Activated CD8-positive, alpha-beta memory T cell treated with anti-CD3 and anti-CD28 coated beads, Interleukin-2, amount 10 ng/mL, durations not matched to agents 7 days and 5 days (primary cell): ENCODE measurements around the gene TRAIP. TPM values are rescaled to one million over a fixed set of nuclear protein-coding genes. Genes with fewer than 3 reads are reported as not detected.

Experiments used
- ATAC-seq: fragments of 150-1000 bp; cut with Tn5 transposase; one replicate; pipeline ENCODE4 v1.10.0; 2021; ENCODE audit warnings: moderate library complexity
- CTCF ChIA-PET: fragments of 350-600 bp; sonication (Branson Sonifier 250); formaldehyde crosslinking; loops from one replicate; lab custom pipeline; 2021; ENCODE audit warnings: antibody characterized with exemption; lab: Charles Lee
- DNase-seq: peaks from one replicate; pipeline ENCODE4 v3.0.0-alpha.2; 2020
- H3K27ac Mint-ChIP-seq: one replicate; pipeline ENCODE4 v1.8.0; 2021; ENCODE audit warnings: mild to moderate bottlenecking, mixed read lengths
- H3K27me3 Mint-ChIP-seq: one replicate; pipeline ENCODE4 v1.8.0; 2021; ENCODE audit warnings: mixed read lengths
- H3K36me3 Mint-ChIP-seq: one replicate; pipeline ENCODE4 v1.8.0; 2021; ENCODE audit warnings: mild to moderate bottlenecking, mixed read lengths
- H3K4me1 Mint-ChIP-seq: one replicate; pipeline ENCODE4 v1.8.0; 2021; ENCODE audit warnings: mixed read lengths
- H3K4me3 Mint-ChIP-seq: one replicate; pipeline ENCODE4 v1.8.0; 2021; ENCODE audit warnings: mild to moderate bottlenecking, moderate library complexity, mixed read lengths
- H3K9me3 Mint-ChIP-seq: one replicate; pipeline ENCODE4 v1.8.0; 2022; ENCODE audit warnings: low read depth, mixed read lengths
- total RNA-seq, 2 experiments: library from RNA; stranded (reverse); gene quantifications; one replicate each; pipeline ENCODE4 v1.2.3, GENCODE V29; 2021

TRAIP gene
- total RNA-seq, 2 experiments from 2014 or later, result 27.3 to 32.0 TPM

DNA sequence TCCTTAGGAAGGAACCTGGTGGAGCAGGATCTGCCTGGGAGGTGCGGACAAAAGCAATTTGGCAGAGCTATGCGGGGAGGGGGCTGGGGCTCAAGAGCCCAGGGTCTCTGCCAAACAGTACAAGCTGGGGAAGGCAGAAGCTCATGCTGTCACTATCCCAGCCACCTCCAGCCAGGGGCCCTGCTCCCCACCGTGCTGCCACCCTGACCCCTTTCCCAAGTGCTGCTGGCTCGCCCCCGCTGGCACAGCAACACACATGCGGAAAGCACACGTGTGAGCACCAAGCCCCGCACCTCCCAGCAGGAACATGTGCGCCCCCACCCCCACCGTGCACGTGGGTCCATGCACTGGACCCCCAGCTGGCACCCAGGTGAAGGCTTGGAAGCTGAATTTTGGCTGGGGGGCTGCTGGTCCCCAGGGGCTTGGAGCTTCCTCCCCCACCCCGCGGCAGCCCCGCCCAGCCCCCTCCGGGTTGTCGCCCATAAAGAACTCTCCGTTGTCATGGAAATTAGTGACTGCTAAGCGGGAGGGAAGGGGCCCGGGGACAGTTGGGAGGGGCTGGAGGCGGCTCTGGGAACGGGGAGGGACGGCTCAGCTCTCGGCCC is 12.6 kb upstream of the TRAIP start:
- no peak overlapping the region for H3K4me3 Mint-ChIP-seq
- H3K27me3 Mint-ChIP-seq, result peaks cover 60% of the 10 kb centered on the region
- no peaks in the 10 kb centered on the region for H3K36me3 Mint-ChIP-seq
- H3K27ac Mint-ChIP-seq, result no peak overlapping the region
- no peaks in the 10 kb centered on the region for H3K9me3 Mint-ChIP-seq
- no peak for DNase-seq
- no peak for ATAC-seq
- CTCF ChIA-PET, result no interaction called here
- no peaks in the 10 kb centered on the region for H3K4me1 Mint-ChIP-seq

DNA sequence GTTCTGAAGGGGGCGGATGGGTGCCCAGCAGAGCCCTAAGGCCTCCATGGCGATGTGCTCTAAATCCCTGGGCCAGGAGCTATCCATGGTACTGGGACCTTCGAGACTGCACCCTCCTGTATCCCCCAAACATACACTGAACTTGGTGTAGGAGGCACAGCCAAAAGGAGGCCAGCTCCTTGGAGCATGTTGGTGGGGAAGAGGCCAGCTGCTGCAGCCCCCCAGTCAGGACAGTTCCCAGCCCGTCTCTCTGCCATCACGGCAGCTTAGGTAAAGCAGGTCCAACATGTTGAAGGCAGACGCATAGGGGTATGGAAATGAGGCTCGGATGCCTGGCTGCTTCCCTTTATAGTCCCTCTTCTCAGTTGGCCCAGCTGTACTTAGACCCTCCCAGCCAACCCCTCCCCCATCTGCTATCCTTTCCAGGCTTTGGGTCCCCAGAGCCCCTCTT is 11.5 kb upstream of the TRAIP start:
- H3K27ac Mint-ChIP-seq, result no peak overlapping the region
- no peaks in the 10 kb centered on the region for H3K36me3 Mint-ChIP-seq
- H3K4me3 Mint-ChIP-seq, result no peak overlapping the region
- DNase-seq, result peak; percentile 55
- H3K27me3 Mint-ChIP-seq, result peaks cover 65% of the 10 kb centered on the region
- H3K9me3 Mint-ChIP-seq, result no peaks in the 10 kb centered on the region
- CTCF ChIA-PET, result no interaction called here
- ATAC-seq, result peak; percentile 54
- no peaks in the 10 kb centered on the region for H3K4me1 Mint-ChIP-seq

DNA sequence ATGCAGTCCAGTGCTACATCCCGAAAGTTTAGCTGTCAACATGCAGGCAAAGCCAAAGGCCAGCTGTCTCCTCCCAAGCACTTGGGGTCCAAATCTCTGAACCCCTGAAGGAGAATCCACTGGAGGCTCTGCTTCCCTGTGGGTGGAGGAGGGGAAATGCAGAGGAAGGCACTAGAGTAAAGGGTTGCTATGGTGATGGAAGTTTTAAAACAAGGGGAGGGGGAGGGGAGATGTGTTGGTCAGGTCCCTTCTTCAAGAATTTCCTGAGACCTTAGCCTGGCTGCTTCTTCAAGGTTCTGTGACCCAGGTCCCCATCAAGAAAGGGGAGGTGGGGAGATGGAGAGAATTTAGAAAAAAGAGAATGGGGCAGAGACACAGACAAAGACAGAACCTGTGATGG is 11.0 kb upstream of the TRAIP start:
- H3K4me1 Mint-ChIP-seq, result no peaks in the 10 kb centered on the region
- DNase-seq (no peak), ATAC-seq (no peak)
- no peak overlapping the region for H3K27ac Mint-ChIP-seq
- no peaks in the 10 kb centered on the region for H3K36me3 Mint-ChIP-seq
- CTCF ChIA-PET, result interaction anchor here (0.9 kb wide), 1 partner anchor 14 kb away, joined by 3 read pairs; no protein-coding TSS in a partner anchor
- no peak overlapping the region for H3K4me3 Mint-ChIP-seq
- peaks cover 68% of the 10 kb centered on the region for H3K27me3 Mint-ChIP-seq
- no peaks in the 10 kb centered on the region for H3K9me3 Mint-ChIP-seq

DNA sequence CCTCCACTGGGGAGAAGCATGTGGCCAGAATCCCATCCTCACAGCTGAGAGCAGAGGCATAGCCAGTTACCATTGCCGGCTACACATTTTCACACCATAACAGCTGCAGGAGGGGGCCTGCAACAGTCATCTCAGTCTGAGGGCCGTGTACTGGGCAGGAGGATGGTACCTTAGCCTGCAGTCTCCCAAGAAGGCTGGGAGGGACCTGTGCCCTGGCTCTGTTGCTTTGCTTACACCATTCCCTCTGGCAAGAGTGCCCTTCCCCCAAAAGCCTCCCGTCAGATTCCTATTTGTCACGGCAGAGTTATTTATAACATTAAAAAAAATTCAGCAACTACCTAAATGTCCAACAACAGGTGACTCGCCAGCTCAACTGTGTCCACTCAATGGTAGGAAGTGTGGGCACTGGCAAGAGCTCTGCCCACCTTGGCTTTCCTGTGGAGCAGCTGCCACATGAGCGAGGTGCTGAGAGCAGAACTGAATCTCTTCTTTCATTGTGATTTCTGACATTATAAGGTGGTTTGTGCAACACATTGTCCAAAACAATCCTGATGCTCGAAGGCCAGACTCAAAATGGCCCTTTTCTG is 8.9 kb upstream of the TRAIP start:
- Mint-ChIP-seq H3K4me1 (no peaks in the 10 kb centered on the region), H3K27ac (no peak overlapping the region), H3K36me3 (no peaks in the 10 kb centered on the region), H3K9me3 (no peaks in the 10 kb centered on the region), H3K4me3 (no peak overlapping the region), H3K27me3 (peaks cover 56% of the 10 kb centered on the region)
- DNase-seq, result no peak
- ATAC-seq, result no peak
- CTCF ChIA-PET, result interaction anchor here (1.1 kb wide), 1 partner anchor 42 kb away, joined by 3 read pairs; no protein-coding TSS in a partner anchor

DNA sequence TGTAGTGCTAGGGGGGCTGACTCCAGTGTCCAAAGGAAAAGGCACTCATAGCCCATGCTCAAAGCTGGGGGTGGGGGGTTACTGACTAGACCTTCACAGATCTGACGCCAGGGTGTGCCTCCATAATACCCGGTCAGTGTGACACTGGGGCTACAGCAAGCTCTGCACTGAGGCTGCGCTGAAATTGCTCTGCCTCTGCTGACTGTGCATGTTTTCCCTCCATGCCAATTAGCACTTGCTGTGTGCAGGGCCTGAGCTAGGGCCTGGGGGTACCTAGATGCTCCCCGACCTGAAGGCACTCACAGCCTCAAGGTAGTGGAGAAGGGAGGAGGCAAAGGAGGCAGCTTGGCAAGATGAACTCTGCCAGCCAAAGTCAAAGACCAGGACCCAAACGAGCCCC is 8.1 kb upstream of the TRAIP start:
- Mint-ChIP-seq H3K27me3 (peaks cover 52% of the 10 kb centered on the region), H3K36me3 (no peaks in the 10 kb centered on the region), H3K4me3 (no peak overlapping the region), H3K9me3 (no peaks in the 10 kb centered on the region), H3K27ac (no peak overlapping the region), H3K4me1 (no peaks in the 10 kb centered on the region)
- ATAC-seq, result no peak
- CTCF ChIA-PET, result interaction anchor here (0.6 to 1.3 kb wide), 3 partner anchors 25 to 42 kb away, joined by 3 to 4 read pairs (median 4); no protein-coding TSS in a partner anchor
- DNase-seq, result no peak

DNA sequence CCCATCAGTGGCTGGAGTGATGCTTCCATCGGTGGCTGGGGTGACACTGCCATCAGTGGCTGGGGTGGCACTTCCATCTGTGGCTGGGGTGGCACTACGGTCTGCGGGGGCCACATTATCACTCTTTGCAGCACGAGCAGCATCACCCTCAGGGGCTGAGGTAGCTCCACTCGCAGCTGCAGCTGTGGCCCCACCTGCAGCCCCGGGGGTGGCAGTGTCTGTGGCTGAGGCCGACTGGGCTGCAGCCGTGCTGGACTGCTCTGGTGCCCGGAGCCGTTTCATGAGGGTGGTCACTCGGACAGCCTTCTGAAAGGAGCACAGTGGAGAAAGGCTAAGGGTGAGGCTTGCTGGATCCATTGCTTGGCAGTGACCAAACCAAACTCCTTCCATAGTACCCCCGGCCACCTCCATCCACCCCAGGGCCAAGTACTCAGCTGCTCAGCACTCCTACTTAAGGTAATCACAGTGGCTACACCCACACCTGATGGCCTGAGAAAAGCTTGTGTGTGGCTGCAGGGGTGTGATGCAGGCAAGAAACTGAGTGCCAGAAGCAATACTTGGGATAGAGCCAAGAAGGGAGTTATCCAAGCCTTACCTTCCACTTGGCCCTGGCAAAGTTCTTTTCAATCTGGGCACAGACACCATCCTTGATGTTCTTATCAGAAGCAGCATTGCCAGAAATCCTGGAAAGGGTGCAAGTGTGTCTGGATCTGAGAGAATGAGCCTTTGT is 3.4 kb upstream of the TRAIP start:
- ATAC-seq, result no peak
- CTCF ChIA-PET, result interaction anchor here (0.7 to 1.2 kb wide), 2 partner anchors 20 to 47 kb away, joined by 3 read pairs; no protein-coding TSS in a partner anchor
- no peaks in the 10 kb centered on the region for H3K36me3 Mint-ChIP-seq

DNA sequence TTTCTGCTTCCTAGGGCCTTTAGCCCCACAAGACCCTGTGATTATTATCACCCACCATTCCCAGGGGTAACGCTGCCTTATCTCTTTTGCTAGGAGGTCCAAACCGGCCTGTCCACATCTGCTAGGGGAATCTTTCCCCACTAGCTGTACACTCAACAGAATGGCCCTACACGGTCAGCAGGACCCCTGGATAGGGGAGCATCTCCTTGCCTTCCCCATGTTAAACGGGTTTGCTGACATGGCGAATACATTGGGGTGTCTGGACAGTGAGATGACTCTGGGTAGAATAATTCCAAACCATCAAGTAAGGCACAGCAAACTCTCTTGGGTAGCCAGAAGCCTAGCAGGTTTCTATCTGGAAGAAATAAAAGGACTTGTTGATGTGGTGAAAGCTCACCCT is 702 bp downstream of the TRAIP start:
- Mint-ChIP-seq H3K4me1 (peaks cover 22% of the 10 kb centered on the region), H3K27ac (peak overlapping the region; percentile 92), H3K9me3 (no peaks in the 10 kb centered on the region), H3K4me3 (peak overlapping the region; percentile 97), H3K27me3 (no peaks in the 10 kb centered on the region), H3K36me3 (peaks cover 4% of the 10 kb centered on the region)
- CTCF ChIA-PET, result interaction anchor here (0.9 to 4.9 kb wide), 3 partner anchors 16 to 391 kb away, joined by 3 to 25 read pairs (median 14); partner anchors contain the start of gene INKA1
- ATAC-seq (no peak), DNase-seq (no peak)

More for the DNA sequence above, 3.4 kb upstream of the TRAIP start:
- no peak for DNase-seq
- Mint-ChIP-seq H3K27me3 (peaks cover 14% of the 10 kb centered on the region), H3K4me3 (no peak overlapping the region), H3K27ac (no peak overlapping the region), H3K9me3 (no peaks in the 10 kb centered on the region), H3K4me1 (peaks cover 14% of the 10 kb centered on the region)

DNA sequence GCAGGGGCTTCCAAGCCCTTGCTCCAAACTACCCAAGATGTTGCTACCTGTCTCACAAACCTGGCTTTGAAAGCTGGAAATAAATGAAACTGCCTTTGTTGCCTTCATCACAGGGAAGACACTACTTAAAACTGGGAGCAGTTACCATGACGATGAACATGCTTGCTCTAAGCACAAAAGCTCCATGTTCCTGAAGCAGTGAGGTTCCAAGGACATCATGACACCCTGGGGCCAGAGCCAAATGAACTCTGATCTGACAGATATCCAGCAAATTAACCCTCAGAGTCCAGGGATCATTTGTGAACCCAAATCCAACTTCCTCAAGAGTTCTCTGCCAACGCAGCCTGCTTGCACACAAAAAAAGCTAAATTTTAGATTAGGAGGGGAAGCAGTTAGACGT is 10.7 kb downstream of the TRAIP start:
- peaks cover 8% of the 10 kb centered on the region for H3K36me3 Mint-ChIP-seq
- ATAC-seq (no peak), DNase-seq (no peak)
- CTCF ChIA-PET, result interaction anchor here (1.1 to 1.8 kb wide), 2 partner anchors 43 to 44 kb away, joined by 3 to 4 read pairs; partner anchors contain the start of gene INKA1
- H3K27ac Mint-ChIP-seq, result no peak overlapping the region
- no peaks in the 10 kb centered on the region for H3K9me3 Mint-ChIP-seq
- H3K4me3 Mint-ChIP-seq, result no peak overlapping the region
- no peaks in the 10 kb centered on the region for H3K27me3 Mint-ChIP-seq
- H3K4me1 Mint-ChIP-seq, result no peaks in the 10 kb centered on the region

DNA sequence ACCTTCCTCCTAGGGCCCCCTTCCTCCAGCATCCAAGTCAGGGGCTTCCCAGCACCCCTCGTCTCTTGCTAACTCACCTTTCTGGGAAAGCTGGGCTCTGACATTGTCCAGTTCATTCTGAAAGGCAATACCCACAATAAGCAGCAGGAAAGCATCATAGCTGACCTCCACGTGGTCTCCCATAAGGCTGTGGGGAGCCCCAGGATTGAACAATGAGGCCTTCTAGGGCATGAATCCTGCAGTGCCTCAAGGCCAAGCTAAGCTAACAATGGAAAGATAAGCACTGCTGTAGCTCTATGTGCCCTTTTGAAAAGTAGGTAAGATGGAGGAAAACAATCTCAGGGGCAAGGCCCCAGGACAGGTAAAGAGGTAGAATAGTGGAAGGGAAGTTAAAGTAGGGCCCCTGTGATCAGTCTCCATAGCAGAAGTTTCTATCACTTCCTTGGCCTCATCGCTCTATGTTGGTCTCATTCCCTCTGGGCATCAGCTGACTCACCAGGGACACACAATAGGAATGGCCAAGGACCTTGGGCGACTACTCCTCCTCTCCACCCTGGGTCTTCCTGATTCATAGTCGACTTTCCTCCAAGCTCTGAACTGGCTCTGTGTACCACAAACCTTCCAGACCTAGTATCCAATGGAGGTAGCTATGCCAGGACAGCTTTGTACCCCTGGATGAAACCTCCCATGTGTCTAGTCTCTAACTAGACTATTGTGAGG is 11.7 kb downstream of the TRAIP start:
- H3K4me3 Mint-ChIP-seq, result no peak overlapping the region
- no peaks in the 10 kb centered on the region for H3K27me3 Mint-ChIP-seq
- ATAC-seq, result no peak
- CTCF ChIA-PET, result interaction anchor here (1.1 to 1.8 kb wide), 3 partner anchors 8 to 43 kb away, joined by 3 to 7 read pairs (median 4); partner anchors contain the start of gene INKA1
- DNase-seq, result no peak
- H3K9me3 Mint-ChIP-seq, result no peaks in the 10 kb centered on the region
- peak overlapping the region; percentile 4 for H3K27ac Mint-ChIP-seq
- H3K4me1 Mint-ChIP-seq, result no peaks in the 10 kb centered on the region
- H3K36me3 Mint-ChIP-seq, result peaks cover 8% of the 10 kb centered on the region

DNA sequence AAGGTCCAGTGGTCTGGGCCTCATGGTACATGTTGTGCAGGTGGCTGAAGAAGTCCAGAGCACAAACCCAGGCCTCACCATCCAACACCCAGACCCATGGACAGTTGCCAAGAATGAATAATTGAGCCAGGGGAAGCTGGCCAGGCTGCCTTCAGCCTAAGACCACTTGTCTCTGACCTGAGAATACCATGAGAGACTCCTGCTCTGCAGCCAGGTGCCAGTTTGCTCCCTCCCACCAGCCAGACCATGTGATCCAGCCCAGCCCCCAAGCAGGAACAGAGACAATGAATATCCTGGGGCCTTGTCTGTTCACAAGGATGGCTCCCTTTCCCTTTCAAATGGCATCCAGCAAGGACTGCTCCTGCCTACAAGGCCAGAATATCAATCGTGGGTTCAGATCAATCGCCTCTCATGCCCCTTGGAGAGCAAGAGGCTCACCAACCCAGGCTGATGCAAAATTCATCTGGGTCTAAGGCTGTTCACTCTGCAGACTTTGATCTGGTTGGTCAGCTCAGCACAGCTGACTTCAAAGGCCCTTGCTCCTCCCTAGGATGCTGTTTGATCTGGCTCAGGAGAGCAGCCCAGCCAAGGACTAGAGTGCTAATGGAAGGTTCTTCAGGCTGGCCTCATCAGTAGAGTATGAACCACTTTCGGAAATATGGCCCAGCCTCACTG is 13.4 kb downstream of the TRAIP start:
- CTCF ChIA-PET, result interaction anchor here (12.1 kb wide), 1 partner anchor 37 kb away, joined by 261 read pairs; the partner anchor contains the start of genes CDHR4, INKA1 and UBA7
- no peaks in the 10 kb centered on the region for H3K9me3 Mint-ChIP-seq
- H3K4me3 Mint-ChIP-seq, result no peak overlapping the region
- H3K4me1 Mint-ChIP-seq, result peaks cover 1% of the 10 kb centered on the region
- no peak for ATAC-seq
- H3K27ac Mint-ChIP-seq, result no peak overlapping the region
- peaks cover 9% of the 10 kb centered on the region for H3K36me3 Mint-ChIP-seq
- H3K27me3 Mint-ChIP-seq, result no peaks in the 10 kb centered on the region
- DNase-seq, result no peak

DNA sequence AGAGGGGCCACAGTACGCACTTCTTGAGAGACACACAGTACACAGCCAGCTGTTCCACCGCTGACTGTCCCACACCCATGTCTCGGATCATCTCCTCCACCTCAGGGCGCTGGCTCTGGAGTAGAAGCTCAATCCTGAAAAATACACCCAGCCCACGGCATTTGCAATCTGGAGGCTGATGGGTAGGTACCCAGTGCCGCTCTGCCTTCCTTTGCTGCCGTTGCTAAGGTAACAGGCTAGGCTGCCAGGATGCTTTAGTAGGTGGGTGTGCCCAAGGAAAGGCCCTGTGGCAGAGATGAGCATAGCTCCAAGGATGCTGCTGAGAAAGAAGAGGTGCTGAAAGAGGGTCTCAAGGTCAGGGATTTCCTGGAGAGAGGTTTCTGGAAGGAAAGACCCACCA is 14.6 kb downstream of the TRAIP start:
- H3K27me3 Mint-ChIP-seq, result no peaks in the 10 kb centered on the region
- no peaks in the 10 kb centered on the region for H3K9me3 Mint-ChIP-seq
- ATAC-seq, result no peak
- CTCF ChIA-PET, result interaction anchor here (0.6 to 12.1 kb wide), 6 partner anchors 9 to 64 kb away, joined by 3 to 261 read pairs (median 4); partner anchors contain the start of genes CDHR4, INKA1, TRAIP and UBA7
- H3K4me1 Mint-ChIP-seq, result peaks cover 1% of the 10 kb centered on the region
- H3K36me3 Mint-ChIP-seq, result peaks cover 9% of the 10 kb centered on the region
- no peak overlapping the region for H3K4me3 Mint-ChIP-seq
- DNase-seq, result no peak
- H3K27ac Mint-ChIP-seq, result no peak overlapping the region

DNA sequence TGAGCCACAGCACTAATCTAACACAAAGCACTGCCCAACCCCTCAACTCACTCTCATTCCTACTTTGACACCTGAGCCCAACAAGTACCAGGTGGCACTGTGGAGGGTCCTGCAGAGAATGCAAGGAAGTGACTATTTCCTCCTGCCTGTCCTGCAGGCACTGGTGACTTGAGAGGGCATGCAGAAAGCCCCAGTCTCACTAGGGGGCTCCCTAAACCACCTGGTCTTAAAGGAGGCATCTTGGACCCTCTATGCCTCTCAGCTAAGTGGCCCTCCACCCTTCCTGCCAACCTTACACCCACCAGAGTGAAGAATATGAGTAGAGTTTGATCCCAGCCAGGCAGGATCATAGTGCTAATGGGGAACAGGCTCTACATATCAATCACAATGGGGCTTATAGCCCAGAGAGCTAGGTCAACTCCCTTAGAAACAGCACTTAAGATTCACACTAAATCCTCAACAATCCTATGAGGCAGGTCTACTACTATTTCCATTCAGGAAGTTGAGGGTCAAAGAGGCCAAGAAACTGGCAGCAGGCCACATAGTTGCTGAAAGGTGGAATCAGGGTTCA is 15.2 kb downstream of the TRAIP start:
- Mint-ChIP-seq H3K4me1 (peaks cover 1% of the 10 kb centered on the region), H3K27me3 (no peaks in the 10 kb centered on the region), H3K4me3 (no peak overlapping the region), H3K9me3 (no peaks in the 10 kb centered on the region), H3K36me3 (peaks cover 9% of the 10 kb centered on the region), H3K27ac (no peak overlapping the region)
- ATAC-seq (peak; percentile 40), DNase-seq (peak; percentile 58)
- CTCF ChIA-PET, result interaction anchor here (0.7 to 12.1 kb wide), 6 partner anchors 10 to 64 kb away, joined by 3 to 261 read pairs (median 4); partner anchors contain the start of genes CDHR4, INKA1, TRAIP and UBA7
